PFSK-1 (cell line): Measurements from ENCODE around the gene SMDT1. TPM values are rescaled to one million over a fixed set of nuclear protein-coding genes. Genes with fewer than 3 reads are reported as not detected.
A peak's percentile ranks its signal among the peaks of the same experiment; 100 is the strongest.

Experiments used
- FOXP2 ChIP-seq: optimal IDR thresholded peaks from 2 replicates; pipeline ENCODE3; 2011; ENCODE audit warnings: borderline replicate concordance, control low read depth, inconsistent platforms; ENCODE audit not compliant: insufficient read depth; ENCODE audit errors: extremely low read length, extremely low read depth
- POLR2AphosphoS5 ChIP-seq: IDR thresholded peaks from 2 replicates; pipeline ENCODE4 v1.6.1; 2012; ENCODE audit warnings: low read depth, mild to moderate bottlenecking, control low read depth, low read length, moderate library complexity
- REST ChIP-seq, 2 experiments: IDR thresholded peaks; 2 replicates each; pipeline versions ENCODE4 v1.6.1 to v1.8.0; 2011 to 2012; ENCODE audit warnings: low read depth in 2 of 2, low read length in 2 of 2, control low read depth in 1 of 2, inconsistent platforms in 1 of 2, mild to moderate bottlenecking in 1 of 2, moderate library complexity in 1 of 2; ENCODE audit not compliant: insufficient read depth in 1 of 2
- SIN3A ChIP-seq: IDR thresholded peaks from 2 replicates; pipeline ENCODE4 v1.6.1; 2012; ENCODE audit warnings: mild to moderate bottlenecking, low read length, moderate library complexity, borderline replicate concordance; ENCODE audit not compliant: insufficient read depth
- TAF1 ChIP-seq: IDR thresholded peaks from 2 replicates; pipeline ENCODE4 v1.6.1; 2012; ENCODE audit warnings: low read length, control low read depth, borderline replicate concordance; ENCODE audit not compliant: insufficient read depth
- polyA plus RNA-seq: library from polyadenylated mRNA; unstranded; fragments of >200 nt; gene quantifications from one replicate; pipeline ENCODE4 v1.2.1, GENCODE V29; 2012; ENCODE audit warnings: low read depth, missing spikeins; ENCODE audit not compliant: insufficient read length

Gene SMDT1
- 110 TPM for polyA plus RNA-seq

- TF ChIP-seq SIN3A (0 out of 2 replicates have a peak, but pooled peaks have one; percentile 60), TAF1 (peak; percentile 86), FOXP2 (peak; percentile 87), REST (IDR thresholded peaks at IDR 0.05; ENCODE audit: insufficient read depth in 1 of 2, low read depth in 2 of 2, low read length in 2 of 2) (0 out of 4 replicates have a peak, but pooled peaks of 1 of the 2 experiments have one; percentile 15), POLR2AphosphoS5 (peak; percentile 78)
Measured at GRCh38 chr22:42079319-42080251, at the start of gene SMDT1. SMDT1 (plus strand) TSS chr22:42079700; CDS start chr22:42079769, 69 bp downstream.

GRCh38 chr22:42033263-42034181, 46.0 kb upstream of the SMDT1 start:
- TF ChIP-seq SIN3A (no peak), POLR2AphosphoS5 (no peak), FOXP2 (no peak), TAF1 (no peak), REST (IDR thresholded peaks at IDR 0.05; ENCODE audit: insufficient read depth in 1 of 2, low read depth in 2 of 2, low read length in 2 of 2) (no peak)

GRCh38 chr22:42035256-42035655, 44.2 kb upstream of the SMDT1 start:
- no peak for TF ChIP-seq REST (IDR thresholded peaks at IDR 0.05; ENCODE audit: insufficient read depth in 1 of 2, low read depth in 2 of 2, low read length in 2 of 2)

GRCh38 chr22:42039271-42039670, 40.2 kb upstream of the SMDT1 start:
- TF ChIP-seq SIN3A (no peak), TAF1 (no peak), FOXP2 (no peak), REST (IDR thresholded peaks at IDR 0.05; ENCODE audit: insufficient read depth in 1 of 2, low read depth in 2 of 2, low read length in 2 of 2) (no peak), POLR2AphosphoS5 (no peak)
